ENCODE data around the gene LDLRAD3. TPM values are rescaled to one million over a fixed set of nuclear protein-coding genes. Genes with fewer than 3 reads are reported as not detected.

Gene LDLRAD3
- total RNA-seq, 1 experiment from 2014 or later = 28.1 TPM

DNA sequence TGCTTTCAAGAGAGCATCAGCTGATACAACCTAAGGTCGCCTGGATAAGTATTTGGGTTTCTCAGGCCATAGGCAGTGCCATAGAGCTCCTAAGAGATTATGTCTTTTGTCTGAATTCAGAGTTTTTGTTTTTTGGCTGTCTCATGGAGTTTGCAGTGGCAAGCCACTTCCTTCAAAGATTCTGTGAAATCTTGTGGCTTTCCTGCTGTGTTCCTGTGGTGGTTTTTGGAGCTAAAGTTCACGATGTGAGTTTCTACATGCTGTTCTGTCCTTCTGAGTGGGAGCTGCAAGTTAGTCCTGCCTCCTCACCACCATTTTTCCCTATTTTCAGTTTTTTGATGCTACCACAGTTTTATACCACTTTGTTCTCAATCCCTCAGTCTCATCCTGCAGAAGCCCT lies 234.0 kb downstream of the LDLRAD3 start:
- DNase-seq (ENCODE audit: low read depth, low spot score) = no peak
- H3K27ac ChIP-seq (ENCODE audit: low read length) = no peak overlapping the region
- H3K27me3 ChIP-seq (ENCODE audit: control insufficient read depth, insufficient read depth, low read length) = no peaks in the 10 kb centered on the region
- H3K36me3 ChIP-seq (ENCODE audit: control insufficient read depth, insufficient read depth, low read length) = no peaks in the 10 kb centered on the region
- intact Hi-C loops (cut with micrococcal nuclease; ENCODE audit: unreplicated experiment) (no loop called here), in situ Hi-C loops (cut with HindIII; ENCODE audit: low pct_unique_long_range_greater_than_20kb, low sequenced_read_pairs) (no loop called here)
- ChIA-PET CTCF (no interaction called here), POLR2A (interaction anchor here (0.6 kb wide), 1 partner anchor 1015 kb away, joined by 4 read pairs; no protein-coding TSS in a partner anchor)
- H3K9me3 ChIP-seq (ENCODE audit: control insufficient read depth, insufficient read depth, low read depth, low read length) = no peaks in the 10 kb centered on the region
- no peak overlapping the region for H3K4me3 ChIP-seq (ENCODE audit: low read depth in 2 of 2, low read length in 2 of 2)
- no peaks in the 10 kb centered on the region for H3K4me1 ChIP-seq (ENCODE audit: control insufficient read depth, insufficient read depth, low read length)
- BruUV-seq (replicated peaks) = no TSS peak
- TF ChIP-seq, protein P1, sequence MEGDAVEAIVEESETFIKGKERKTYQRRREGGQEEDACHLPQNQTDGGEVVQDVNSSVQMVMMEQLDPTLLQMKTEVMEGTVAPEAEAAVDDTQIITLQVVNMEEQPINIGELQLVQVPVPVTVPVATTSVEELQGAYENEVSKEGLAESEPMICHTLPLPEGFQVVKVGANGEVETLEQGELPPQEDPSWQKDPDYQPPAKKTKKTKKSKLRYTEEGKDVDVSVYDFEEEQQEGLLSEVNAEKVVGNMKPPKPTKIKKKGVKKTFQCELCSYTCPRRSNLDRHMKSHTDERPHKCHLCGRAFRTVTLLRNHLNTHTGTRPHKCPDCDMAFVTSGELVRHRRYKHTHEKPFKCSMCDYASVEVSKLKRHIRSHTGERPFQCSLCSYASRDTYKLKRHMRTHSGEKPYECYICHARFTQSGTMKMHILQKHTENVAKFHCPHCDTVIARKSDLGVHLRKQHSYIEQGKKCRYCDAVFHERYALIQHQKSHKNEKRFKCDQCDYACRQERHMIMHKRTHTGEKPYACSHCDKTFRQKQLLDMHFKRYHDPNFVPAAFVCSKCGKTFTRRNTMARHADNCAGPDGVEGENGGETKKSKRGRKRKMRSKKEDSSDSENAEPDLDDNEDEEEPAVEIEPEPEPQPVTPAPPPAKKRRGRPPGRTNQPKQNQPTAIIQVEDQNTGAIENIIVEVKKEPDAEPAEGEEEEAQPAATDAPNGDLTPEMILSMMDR (IDR thresholded peaks at IDR 0.05) = no peak
- TF ChIP-seq POLR2AphosphoS5 (IDR thresholded peaks at IDR 0.05; ENCODE audit: low read depth, low read length) (no peak), TCF7L2 (IDR thresholded peaks at IDR 0.05; ENCODE audit: low read depth, low read length) (no peak), SIN3A (IDR thresholded peaks at IDR 0.05; ENCODE audit: borderline replicate concordance, insufficient read depth, low read depth, low read length) (no peak)
- TF ChIP-seq, protein P2, sequence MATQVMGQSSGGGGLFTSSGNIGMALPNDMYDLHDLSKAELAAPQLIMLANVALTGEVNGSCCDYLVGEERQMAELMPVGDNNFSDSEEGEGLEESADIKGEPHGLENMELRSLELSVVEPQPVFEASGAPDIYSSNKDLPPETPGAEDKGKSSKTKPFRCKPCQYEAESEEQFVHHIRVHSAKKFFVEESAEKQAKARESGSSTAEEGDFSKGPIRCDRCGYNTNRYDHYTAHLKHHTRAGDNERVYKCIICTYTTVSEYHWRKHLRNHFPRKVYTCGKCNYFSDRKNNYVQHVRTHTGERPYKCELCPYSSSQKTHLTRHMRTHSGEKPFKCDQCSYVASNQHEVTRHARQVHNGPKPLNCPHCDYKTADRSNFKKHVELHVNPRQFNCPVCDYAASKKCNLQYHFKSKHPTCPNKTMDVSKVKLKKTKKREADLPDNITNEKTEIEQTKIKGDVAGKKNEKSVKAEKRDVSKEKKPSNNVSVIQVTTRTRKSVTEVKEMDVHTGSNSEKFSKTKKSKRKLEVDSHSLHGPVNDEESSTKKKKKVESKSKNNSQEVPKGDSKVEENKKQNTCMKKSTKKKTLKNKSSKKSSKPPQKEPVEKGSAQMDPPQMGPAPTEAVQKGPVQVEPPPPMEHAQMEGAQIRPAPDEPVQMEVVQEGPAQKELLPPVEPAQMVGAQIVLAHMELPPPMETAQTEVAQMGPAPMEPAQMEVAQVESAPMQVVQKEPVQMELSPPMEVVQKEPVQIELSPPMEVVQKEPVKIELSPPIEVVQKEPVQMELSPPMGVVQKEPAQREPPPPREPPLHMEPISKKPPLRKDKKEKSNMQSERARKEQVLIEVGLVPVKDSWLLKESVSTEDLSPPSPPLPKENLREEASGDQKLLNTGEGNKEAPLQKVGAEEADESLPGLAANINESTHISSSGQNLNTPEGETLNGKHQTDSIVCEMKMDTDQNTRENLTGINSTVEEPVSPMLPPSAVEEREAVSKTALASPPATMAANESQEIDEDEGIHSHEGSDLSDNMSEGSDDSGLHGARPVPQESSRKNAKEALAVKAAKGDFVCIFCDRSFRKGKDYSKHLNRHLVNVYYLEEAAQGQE (IDR thresholded peaks at IDR 0.05; ENCODE audit: insufficient read depth in 1 of 2, low read depth in 2 of 2, low read length in 1 of 2) = no peak
- no peak for ATAC-seq

DNA sequence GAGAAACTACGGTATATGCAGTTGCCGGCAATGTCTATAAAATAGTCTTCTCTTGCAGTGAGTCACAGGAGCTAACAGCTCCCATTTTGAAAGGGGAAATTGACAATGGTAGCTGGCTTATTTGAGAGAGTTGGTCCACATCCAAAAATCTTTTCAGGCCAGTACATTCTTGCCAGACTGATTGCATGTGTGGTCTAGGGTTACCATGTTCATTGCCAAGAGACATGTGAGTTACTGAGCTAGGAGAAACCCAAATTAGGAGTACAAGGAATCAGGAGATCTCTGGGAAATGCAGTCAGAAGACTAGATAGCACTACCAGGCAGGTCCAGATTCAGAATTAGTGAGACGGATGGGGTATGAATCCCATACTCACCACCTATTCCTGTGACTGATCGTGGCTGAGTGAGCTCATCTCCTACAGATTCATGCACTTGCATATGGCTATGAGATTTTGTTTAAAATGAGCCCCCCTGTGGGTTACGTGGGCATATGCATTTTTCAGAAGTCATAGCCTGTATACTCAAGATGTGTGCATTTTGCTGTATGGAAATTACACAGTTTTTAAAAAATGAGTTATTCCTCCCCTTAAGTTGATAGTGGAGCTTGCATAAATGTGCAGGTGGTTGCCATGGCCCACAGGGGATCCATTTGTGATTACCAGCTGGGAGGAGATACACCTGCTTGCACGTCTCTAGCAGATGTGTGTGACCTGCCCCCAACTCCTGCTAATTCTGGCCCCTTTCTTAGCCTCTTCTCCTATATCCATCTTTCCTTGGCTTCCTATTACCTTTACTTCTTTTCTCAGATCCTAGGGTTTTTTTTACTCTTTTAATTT lies 242.7 kb downstream of the LDLRAD3 start:
- no peaks in the 10 kb centered on the region for H3K27me3 ChIP-seq (ENCODE audit: control insufficient read depth, insufficient read depth, low read length)
- no peaks in the 10 kb centered on the region for H3K4me1 ChIP-seq (ENCODE audit: control insufficient read depth, insufficient read depth, low read length)
- no peaks in the 10 kb centered on the region for H3K9me3 ChIP-seq (ENCODE audit: control insufficient read depth, insufficient read depth, low read depth, low read length)
- in situ Hi-C loops (cut with HindIII; ENCODE audit: low pct_unique_long_range_greater_than_20kb, low sequenced_read_pairs) (no loop called here), intact Hi-C loops (cut with micrococcal nuclease; ENCODE audit: unreplicated experiment) (no loop called here)
- ATAC-seq (no peak), DNase-seq (ENCODE audit: low read depth, low spot score) (no peak)
- POLR2A ChIA-PET = no interaction called here
- no peaks in the 10 kb centered on the region for H3K36me3 ChIP-seq (ENCODE audit: control insufficient read depth, insufficient read depth, low read length)
- H3K4me3 ChIP-seq (ENCODE audit: low read depth in 2 of 2, low read length in 2 of 2) = no peak overlapping the region
- TF ChIP-seq, protein P1 (IDR thresholded peaks at IDR 0.05) = no peak
- TF ChIP-seq, protein P2 (IDR thresholded peaks at IDR 0.05; ENCODE audit: insufficient read depth in 1 of 2, low read depth in 2 of 2, low read length in 1 of 2) = no peak
- no peak for TF ChIP-seq POLR2AphosphoS5 (IDR thresholded peaks at IDR 0.05; ENCODE audit: low read depth, low read length)
- no peak for TF ChIP-seq TCF7L2 (IDR thresholded peaks at IDR 0.05; ENCODE audit: low read depth, low read length)
- TF ChIP-seq SIN3A (IDR thresholded peaks at IDR 0.05; ENCODE audit: borderline replicate concordance, insufficient read depth, low read depth, low read length) = no peak
- no peak overlapping the region for H3K27ac ChIP-seq (ENCODE audit: low read length)
- CTCF ChIA-PET = no interaction called here
- no TSS peak for BruUV-seq (replicated peaks)

Measured in Panc1 (cell line).